Stimulated activated CD8-positive, alpha-beta memory T cell treated with anti-CD3 and anti-CD28 coated beads, Interleukin-7, amount 100 ng/mL, for 24 hours (primary cell): ENCODE measurements around the gene TRAT1.
"Not testable (repeated sequence)": the region's sequence is repeated elsewhere in the genome, so short reads cannot be mapped to it uniquely, and the experiment has no call there.

Source experiments
- DNase-seq: peaks from one replicate; pipeline ENCODE4 v3.0.0-alpha.2; 2020; ENCODE audit warnings: low read depth

The TRAT1 gene

DNA sequence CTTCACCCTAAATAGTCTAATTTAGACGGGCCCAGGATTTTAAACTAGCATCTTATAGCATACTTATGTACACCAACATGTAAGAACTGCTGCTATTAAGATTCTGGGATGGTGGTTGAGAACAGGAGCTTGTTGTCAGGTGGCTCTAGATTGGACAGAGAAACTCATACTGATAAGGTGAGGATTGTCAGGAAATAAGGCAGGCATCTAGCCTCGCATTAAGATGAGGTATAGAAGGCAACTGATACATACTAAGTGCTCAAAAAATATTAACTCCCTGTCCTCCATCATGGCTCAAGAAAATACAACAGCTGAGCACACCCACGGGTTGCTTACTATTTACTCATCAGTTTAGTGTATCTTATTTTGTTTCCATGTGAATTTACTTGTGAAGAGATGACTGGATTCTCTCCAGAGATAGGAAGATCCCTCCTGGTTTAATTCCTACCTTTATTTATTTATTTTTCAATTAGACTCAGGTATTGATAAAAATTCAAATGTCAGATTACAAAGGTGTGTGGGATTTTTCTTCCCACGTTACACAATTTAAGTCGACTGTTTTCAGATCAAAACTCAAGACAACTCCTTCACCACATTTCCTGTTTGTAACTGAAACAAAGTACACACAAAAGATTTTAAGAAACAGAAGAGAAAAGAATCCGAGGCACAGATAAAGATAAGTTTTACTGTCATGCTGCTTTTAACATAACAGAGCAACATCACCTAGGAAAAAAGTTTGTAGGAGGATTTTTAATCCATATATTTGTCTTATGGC lies at the start of gene TRAT1:
TRAT1 (plus strand) TSS at position 664 of the 775 bp plus-strand sequence. CDS start 142 bp downstream, outside the sequence.
- DNase-seq: no peak

DNA sequence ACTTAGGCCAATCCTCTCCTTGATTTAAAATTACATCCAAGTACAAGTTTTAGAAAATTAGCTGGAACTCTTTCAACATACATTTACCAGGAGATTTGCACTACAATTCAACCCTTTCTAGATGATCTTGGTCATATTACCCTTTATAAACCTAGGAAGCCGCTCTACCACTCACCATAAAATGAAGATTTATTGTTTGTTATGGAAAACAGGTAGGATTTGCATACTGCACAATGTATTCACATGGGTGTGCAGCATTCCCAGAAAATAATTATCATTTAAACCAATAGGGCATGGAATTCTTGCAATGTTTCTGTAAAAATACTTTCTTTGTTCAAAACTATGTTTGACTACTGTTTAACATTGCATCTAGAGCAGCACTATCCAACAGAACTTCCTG lies 46.9 kb upstream of the TRAT1 start:
- DNase-seq: no peak

GRCh38 chr3:108779496-108779895 lies 43.1 kb upstream of the TRAT1 start:
- no peak for DNase-seq

- no peak for DNase-seq
Observed at GRCh38 chr3:108780235-108780634, 42.4 kb upstream of the TRAT1 start.

DNA sequence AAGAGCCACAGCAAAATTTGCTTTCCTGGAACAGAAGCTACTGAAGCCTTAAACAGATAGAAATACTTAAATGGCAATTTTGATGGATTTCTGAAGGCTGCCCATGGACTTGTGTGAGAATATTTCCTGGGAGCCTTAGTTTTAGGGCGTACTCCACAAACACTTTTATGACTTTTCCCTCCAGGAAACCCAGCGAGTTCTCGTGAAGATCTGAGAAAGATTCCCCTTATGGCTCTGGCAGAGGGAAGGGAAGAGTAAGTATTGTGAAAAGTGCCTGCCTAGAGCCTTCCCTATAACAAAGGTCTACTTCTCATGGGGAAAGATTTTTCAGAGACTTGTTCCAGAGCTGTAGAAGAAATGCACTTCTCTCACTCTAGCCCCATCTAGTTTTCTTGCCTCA lies 31.1 kb upstream of the TRAT1 start:
- no peak for DNase-seq

DNA sequence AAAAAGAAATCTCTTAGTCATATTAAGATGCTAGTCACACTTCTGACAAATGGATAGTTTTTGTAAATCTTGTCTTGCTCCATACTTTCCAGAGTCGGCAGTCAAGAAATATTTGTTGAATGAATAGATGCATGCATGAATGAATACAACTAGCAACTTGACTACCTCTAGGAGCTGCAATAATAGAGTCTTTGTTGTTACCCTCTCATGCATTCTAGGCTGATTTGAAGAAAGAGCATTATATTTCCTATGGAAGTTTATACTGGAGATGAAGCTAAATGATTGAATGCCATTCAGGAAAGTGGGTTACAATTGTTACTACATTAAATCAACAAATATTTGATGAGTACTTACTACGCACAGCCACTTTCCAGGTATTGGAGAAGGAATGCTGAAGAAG lies 18.1 kb upstream of the TRAT1 start:
- no peak for DNase-seq

DNA sequence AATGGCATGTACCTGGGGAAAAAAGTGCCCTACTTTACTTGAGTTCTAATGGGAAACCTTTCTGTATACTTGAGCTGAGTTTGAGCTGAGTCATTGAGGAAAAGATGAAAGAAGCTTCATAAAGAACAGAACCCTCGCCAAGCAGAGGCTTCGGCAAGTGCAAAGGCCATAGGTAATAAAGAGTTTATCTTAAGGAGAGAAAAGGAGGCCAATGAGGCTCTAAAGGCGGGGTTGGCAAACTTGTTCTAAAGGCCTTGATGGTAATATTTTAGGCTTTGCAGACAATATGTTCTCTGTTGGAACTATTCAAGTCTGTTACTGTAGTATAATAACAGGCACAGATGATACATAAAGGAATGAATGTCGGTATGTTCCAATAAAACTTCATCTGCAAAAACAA lies 17.6 kb upstream of the TRAT1 start:
- DNase-seq: no peak

- no peak for DNase-seq
Observed at GRCh38 chr3:108806316-108806715, 16.3 kb upstream of the TRAT1 start.

GRCh38 chr3:108818404-108818803 lies 4.2 kb upstream of the TRAT1 start:
- DNase-seq: no peak

- DNase-seq: no peak
Observed at GRCh38 chr3:108820586-108820985, 2.0 kb upstream of the TRAT1 start.

- DNase-seq: no peak
Observed at GRCh38 chr3:108823227-108823626, 641 bp downstream of the TRAT1 start.

- DNase-seq: not testable (repeated sequence)
Observed at GRCh38 chr3:108823803-108824202, 1.2 kb downstream of the TRAT1 start.

GRCh38 chr3:108826309-108827187 lies 4.0 kb downstream of the TRAT1 start:
- no peak for DNase-seq

- DNase-seq: no peak
Observed at GRCh38 chr3:108830381-108830780, 7.8 kb downstream of the TRAT1 start.

GRCh38 chr3:108830991-108831614 lies 8.5 kb downstream of the TRAT1 start:
- no peak for DNase-seq

GRCh38 chr3:108833611-108834010 lies 11.0 kb downstream of the TRAT1 start:
- no peak for DNase-seq

DNA sequence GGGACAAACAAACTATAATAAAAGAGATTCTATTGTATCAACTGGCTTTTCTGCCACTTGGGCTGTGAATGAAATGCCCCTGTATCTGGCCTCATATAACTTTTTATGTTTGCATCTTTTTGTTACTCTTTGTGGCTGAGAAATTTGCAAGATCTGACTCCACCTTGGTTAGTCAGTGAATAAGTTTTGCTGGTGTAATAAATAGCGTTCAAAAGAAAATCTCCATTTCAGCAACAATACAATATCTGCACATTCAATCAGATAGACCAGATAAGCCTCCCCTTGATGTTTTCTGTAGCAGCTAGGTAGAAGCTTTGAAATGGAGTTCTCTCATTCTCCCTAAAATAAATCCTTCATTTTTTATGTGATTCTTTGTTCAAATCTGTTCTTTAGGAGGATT lies 12.0 kb downstream of the TRAT1 start:
- no peak for DNase-seq

DNA sequence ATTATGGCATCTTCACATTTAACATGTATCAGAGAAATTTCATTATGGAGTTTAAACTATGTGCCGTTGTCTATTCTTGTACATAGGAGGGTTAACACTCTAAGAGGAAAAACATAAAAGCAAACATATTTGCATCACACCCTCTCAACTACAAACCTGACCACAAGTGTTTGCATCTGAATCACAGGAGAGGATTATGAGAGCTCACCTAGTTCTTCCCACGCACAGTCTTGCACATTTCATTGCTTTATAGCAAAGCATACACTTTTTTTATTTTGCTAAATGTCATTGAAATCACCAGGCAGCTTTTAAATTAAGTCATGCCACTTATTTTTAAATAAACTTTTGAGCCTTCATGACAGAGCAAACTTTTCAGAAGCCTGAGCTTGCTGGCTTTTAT lies 12.5 kb downstream of the TRAT1 start:
- no peak for DNase-seq

GRCh38 chr3:108838436-108838835 lies 15.8 kb downstream of the TRAT1 start:
- no peak for DNase-seq

- DNase-seq: no peak
Observed at GRCh38 chr3:108845709-108846293, 23.2 kb downstream of the TRAT1 start.

DNA sequence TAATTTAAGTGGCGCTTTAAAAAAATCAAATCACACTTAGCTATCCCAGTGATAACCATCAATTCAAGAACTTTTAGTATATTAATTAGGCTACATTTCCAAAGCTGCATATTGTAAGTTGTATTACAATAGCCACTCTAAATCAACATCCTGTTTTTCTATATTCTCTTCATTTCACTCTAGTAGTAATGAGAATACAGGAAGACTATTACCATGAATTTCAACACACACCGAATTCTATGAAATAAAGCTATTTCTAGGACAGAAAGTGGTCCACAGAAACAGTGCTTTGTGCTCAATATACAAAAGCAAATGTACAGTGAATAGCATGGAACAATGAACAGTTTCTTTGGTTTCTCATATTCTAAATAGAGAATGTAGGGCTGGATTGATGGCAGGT lies 24.6 kb downstream of the TRAT1 start:
- DNase-seq: no peak

DNA sequence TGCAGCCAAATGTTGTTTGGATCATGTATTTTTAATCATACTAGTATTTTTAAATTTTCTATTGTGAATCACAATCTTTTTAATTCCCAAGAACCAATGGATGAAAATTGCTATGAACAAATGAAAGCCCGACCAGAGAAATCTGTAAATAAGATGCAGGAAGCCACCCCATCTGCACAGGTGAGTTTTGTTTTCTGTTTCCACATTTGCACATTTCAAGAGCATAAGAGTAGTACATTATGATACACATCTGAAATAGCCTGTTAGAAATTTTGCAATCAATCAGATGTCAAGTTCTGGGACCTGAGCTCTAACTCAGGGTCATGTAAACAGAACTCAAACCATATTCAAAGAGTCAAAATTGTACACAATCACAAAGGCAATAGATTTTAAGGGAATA lies 26.5 kb downstream of the TRAT1 start:
- DNase-seq: no peak
